HG03159 (cell line): ENCODE results near the gene ITPK1.

ENCODE experiments used
- ATAC-seq: cut with Tn5 transposase; IDR thresholded peaks from one replicate; pipeline ENCODE4 v1.9.1; 2021; ENCODE audit warnings: mild to moderate bottlenecking, moderate library complexity; ENCODE audit not compliant: unreplicated experiment

Gene ITPK1

DNA sequence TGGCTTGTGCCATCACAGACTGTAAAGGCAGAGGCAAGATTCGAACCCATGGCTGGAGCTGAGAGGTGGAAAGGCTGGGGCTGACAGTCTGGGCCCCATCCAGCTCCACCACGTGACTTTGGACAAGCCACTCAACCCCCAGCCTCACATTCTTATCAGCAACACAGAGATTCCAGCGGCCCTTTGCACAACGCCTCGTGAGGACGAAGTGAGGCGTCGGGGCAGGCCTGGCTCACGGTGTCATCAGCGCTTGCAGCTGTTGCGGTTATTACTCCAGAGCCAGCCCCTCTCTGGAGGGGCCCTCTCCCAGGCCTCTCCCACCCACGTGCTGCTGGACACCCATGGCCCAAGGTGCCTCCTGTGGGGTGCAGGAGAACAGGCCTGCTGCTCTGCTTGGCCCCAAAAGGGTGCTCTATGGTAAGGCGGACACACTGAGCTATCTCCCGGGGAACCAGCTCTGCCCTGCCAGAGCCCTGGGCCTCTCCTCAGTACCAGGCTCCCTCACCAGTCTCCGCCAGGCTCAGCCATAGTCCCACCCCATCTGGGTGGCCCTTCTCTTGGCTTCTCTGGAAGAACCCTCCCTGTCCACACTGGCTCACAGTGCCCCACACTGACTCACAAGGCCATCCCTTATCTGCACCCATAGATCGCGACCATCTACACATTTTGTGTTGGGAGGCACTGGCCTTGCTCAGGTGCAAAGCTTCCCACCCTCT lies 171.7 kb downstream of the ITPK1 start:
- ATAC-seq: no peak

DNA sequence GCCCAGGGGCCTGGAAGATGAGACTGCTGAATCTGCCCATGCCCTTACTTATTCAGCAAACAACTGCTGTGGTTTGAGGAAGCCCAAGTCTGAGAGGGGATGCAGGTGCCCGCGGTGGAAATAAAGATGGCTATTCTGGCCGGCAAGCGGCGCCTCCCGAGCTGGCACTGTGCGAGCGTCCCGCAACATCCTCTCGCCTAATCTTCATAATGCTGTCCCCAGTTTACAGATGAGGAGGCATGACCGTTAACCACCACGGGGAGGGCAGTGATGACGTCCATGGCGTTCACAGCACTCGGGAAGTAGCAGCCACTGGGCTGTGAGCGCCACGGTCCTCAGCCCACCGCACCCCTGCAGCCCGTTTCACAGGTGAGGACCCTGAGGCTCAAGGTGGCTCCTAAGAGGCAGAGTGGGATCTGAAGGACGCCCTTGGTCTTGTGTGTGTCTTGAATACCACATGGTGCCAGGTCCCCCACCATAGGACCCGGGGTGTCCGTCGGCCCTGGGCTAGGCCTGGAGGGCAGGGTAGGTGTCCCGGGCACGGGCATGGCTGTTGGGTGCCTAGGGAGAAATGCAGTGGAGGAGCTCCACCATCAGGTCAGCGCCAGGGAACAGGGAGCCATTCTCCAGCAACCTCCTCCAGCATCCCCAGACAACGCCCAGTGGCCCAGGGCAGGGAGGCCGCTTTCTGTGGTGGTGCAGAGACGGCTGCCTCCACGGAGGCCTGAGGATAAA lies 172.6 kb downstream of the ITPK1 start:
- ATAC-seq: no peak

DNA sequence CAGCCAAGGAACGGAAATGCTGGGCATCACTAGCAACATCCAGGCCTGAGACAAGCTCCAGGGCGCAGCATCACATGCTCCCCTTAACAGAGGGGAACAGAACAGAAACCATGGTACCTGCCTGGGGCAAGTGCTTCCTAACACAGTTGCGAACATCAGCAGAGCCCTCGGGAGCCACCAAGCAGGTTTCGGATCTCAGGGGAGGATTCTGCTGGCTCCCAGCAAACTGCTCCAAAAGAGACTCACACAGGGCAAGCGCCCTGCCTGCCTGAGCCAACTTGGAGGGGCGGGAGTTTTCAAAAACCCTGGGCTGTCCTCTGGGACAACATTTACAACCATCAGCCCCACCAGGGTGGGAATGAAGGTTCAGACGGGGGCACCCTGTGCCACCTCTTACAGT lies 173.1 kb downstream of the ITPK1 start:
- ATAC-seq: no peak

- no peak for ATAC-seq
These were observed 173.6 kb downstream of the ITPK1 start for GRCh38 chr14:92942136-92942535.

GRCh38 chr14:92941531-92941930 lies 174.2 kb downstream of the ITPK1 start:
- ATAC-seq: no peak

DNA sequence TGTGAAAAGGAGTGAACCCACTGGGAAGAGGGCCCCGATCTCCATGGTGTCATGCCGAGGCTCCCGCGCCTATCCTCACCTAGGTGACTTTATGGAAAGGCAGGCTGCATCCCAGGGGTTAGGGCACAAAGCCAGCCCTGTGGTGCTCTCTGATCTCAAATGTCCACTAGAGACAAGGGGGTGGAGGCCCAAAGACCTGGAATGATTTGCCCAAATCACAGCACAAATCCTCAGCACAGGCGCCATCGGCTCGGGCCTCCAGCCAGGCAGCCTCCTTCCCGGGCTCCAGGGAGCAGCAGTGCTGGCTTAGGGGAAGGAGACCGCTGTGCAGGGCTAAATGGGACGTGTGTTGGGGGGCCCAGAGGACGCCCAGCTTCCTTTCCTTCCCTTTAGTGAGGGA lies 175.2 kb downstream of the ITPK1 start:
- ATAC-seq: no peak

DNA sequence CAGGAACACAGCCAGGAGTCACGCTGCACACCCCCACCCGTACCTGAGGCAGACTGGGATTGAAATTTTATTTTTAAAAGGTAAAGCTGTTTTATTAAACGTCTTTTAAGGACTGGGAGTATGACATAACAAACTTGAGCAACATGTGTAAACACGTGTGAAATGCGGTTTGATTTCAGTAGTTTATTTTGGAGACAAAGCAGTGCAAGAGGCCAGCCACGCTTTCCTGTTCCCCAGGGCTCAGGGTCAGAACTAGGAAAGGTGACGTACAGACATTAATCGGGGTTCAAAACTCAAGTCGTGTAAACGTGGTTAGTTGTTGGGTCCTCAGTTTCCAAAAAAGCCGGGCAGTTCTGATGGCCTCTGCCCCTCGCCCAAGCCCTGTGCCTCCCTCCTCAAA lies 176.0 kb downstream of the ITPK1 start:
- no peak for ATAC-seq

DNA sequence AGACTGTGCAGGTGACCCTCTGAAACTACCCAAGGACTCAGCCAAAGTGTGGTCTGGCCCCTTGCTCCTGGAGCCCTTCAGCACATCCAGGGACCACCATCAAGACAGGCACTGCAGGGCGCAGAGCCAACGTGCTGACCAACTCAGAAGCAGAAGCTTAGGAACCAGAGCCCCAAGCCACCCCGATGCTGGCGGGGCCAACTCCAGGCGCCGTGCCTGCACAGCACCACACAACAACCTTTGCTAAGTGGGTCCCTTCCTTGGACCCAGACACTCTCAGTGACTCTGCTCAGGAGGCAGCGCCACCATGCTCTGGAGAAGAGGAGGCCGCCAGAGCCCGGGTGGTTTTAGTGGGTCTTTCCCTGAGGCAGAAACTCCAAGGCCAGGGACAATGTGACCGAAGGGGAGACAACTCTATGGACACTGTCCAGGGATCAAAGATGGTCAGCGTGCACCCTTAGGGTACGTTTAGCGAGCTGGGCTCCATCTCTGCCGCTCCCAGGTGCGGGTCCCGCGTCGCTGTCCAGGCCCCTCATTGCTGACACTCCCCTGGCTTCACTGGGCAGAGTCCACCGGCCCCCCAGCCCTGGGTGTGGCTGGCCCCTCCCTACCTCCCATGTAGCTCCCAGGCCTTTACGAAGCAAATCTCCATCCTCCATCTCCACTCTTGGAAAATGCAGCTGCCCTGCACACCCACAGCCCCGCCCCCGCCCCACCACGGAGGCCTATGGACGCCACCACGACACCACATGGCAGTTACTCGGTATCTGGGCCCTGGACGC lies 176.6 kb downstream of the ITPK1 start:
- ATAC-seq: no peak

DNA sequence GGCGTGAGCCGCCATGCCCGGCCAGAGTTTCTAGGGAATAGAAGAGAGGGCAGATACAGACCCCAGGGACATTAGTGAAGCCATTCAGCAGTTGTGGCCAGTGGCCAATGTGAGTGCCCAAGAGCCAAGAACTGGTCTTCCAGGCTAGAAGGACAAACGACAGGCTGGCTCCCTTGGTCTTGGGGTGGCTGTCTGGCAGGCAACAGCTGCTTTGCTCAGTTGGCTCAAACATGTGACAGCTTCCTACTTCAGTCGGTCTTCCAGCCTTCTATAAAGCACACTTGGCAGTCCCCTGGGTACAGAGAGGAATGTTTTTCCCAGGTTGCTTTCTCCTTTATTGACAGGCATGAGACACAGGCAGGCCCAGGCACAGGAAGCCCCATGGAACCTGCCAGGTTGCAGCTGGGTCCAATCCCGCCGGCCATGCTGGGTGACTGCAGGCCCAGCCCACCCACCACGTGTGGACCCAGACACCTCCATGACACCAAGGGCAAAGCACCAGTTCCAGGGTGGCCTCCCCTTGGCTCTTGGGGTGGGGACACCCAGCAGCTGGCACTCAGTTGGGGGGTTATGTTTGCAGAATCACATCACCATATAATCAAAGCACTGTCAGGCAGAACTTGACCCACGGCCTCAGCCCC lies 177.4 kb downstream of the ITPK1 start:
- no peak for ATAC-seq

- no peak for ATAC-seq
These were observed 178.4 kb downstream of the ITPK1 start for GRCh38 chr14:92937051-92937937.

DNA sequence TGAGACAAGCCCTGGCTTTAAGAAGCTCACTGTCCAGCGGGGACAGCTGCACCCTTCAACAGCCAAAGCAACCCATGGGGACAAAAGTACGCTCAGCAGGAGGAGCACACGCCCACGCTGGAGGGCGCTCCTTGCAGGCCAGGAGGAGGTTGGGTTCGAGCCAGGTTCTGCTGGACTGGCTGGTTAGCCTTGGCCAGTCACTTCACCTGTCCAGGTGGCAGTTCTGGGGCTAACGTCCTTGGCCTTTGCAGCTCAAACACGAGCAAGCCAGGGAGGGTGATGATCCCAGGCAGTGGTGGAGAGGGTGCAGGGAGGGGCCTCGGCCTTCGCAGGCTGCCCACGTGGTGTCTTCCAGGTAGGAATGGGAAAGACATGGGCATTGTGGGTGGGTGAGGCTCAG lies 179.6 kb downstream of the ITPK1 start:
- no peak for ATAC-seq

GRCh38 chr14:92935446-92935845 lies 180.3 kb downstream of the ITPK1 start:
- no peak for ATAC-seq

DNA sequence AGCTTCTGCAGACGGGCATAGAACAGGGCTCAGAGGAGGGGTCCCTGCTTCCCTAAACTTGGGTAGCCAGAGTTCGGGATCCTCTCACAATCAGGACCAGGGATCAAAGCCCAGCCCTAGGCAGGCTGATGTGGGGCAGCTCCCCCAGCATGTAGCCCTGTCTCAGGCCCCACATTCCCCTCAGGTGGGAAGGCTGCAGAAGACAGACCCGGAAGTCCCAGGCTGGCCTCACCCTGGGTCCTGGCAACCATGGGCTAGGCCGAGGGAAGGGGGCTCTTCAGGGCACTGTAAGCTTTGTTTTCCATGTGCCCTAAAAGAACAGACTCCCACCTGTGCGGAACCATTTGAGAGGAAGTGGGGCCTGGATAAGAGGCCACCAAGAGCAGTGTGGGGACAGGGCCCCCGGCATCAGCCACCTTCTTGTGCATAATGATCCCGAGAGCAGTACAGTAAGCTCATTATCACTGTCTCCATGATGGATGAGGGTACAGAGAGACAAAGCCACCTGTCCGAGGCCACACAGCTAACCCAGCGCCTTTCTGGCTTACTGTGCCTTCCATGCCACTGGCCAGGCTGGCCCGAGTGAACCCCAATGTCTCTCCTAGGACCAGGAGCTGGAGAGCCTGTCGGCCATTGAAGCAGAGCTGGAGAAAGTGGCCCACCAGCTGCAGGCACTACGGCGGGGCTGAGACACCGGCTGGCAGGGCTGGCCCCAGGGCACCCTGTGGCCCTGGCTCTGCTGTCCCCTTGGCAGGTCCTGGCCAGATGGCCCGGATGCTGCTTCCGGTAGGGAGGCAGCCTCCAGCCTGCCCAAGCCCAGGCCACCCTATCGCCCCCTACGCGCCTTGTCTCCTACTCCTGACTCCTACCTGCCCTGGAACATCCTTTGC lies 181.3 kb downstream of the ITPK1 start:
- no peak for ATAC-seq

- ATAC-seq: no peak
These were observed 182.2 kb downstream of the ITPK1 start for GRCh38 chr14:92933481-92933880.

GRCh38 chr14:92932448-92933395 lies 183.0 kb downstream of the ITPK1 start:
- no peak for ATAC-seq

GRCh38 chr14:92931681-92932447 lies 183.9 kb downstream of the ITPK1 start:
- no peak for ATAC-seq
